SU-DHL-6 (cell line): Measurements from ENCODE around the gene NME3.

Experiments used
- CTCF ChIP-seq: fragments of 200-600 bp; sonication (generic); IDR thresholded peaks from one replicate; pipeline ENCODE4 v1.5.1; 2017; ENCODE audit warnings: antibody characterized with exemption, mild to moderate bottlenecking, low read length, moderate library complexity; ENCODE audit not compliant: insufficient read depth, poor library complexity, severe bottlenecking
- EZH2phosphoT487 ChIP-seq: fragments of 200-600 bp; sonication (generic), shearing (Covaris generic); conservative IDR thresholded peaks from 2 replicates; pipeline ENCODE4 v1.6.1; 2018; ENCODE audit warnings: mild to moderate bottlenecking, antibody characterized with exemption, low read length, moderate library complexity, mixed read lengths

GRCh38 chr16:1778200-1779179 lies 7.1 kb upstream of the NME3 start:
- TF ChIP-seq CTCF: no peak
- TF ChIP-seq EZH2phosphoT487: no peak
